ENCODE measurements around the gene KCNJ9. TPM values are rescaled to one million over a fixed set of nuclear protein-coding genes. Genes with fewer than 3 reads are reported as not detected.

Gene KCNJ9
- total RNA-seq, 1 experiment from 2014 or later, result 0.09 TPM

DNA sequence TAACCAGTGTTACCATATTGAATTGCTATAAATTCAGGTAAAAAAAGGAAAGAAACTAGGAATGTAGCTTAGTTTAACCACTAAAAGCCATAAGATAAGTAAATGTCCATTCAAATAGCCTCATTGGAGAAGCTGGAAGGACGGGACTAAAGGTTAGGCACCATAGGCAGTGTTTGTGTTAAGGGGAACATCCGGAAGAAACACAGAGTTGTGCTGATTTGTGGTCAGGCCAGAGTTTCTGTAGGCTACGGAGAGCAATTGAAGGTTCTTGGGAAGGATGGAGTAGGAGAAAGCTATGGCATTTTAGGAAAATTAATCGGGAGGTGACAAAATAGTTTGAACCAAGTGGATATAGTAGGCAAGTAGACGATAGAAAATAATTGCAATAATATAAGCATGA, 10.0 kb upstream of the KCNJ9 start:
- Mint-ChIP-seq H3K27ac (no peak overlapping the region), H3K36me3 (ENCODE audit: insufficient read depth in 1 of 3, low read depth in 3 of 3) (no peaks in the 10 kb centered on the region), H3K9me3 (no peaks in the 10 kb centered on the region), H3K4me1 (peaks cover 27 to 33% of the 10 kb centered on the region in 2 experiments), H3K27me3 (ENCODE audit: low read depth) (peaks cover 88% of the 10 kb centered on the region), H3K4me3 (no peak overlapping the region)
- Histone ChIP-seq H3K79me1 (ENCODE audit: insufficient read depth, low read depth, low read length, poor library complexity, severe bottlenecking) (no peaks in the 10 kb centered on the region), H2BK12ac (ENCODE audit: insufficient read length, low read depth, low read length) (no peak overlapping the region), H2BK5ac (ENCODE audit: insufficient read length, low read length) (no peak overlapping the region), H3K4me2 (ENCODE audit: insufficient read depth, insufficient read length, low read length) (no peak overlapping the region), H3K27me3 (ENCODE audit: insufficient read depth, low read length) (peaks cover 4% of the 10 kb centered on the region; the same call in 1 of the 2 replicates), H4K5ac (ENCODE audit: insufficient read length, low read depth, low read length) (no peak overlapping the region), H2BK120ac (ENCODE audit: low read depth, low read length, poor library complexity, severe bottlenecking) (no peak overlapping the region), H4K20me1 (ENCODE audit: control insufficient read depth, insufficient read depth, insufficient read length) (no peaks in the 10 kb centered on the region), H3K56ac (ENCODE audit: insufficient read length, low read depth, low read length) (no peak overlapping the region), H3K27ac (ENCODE audit: insufficient read length, low read depth, low read length) (no peak overlapping the region), H2BK20ac (ENCODE audit: low read depth, low read length, poor library complexity, severe bottlenecking) (no peak overlapping the region), H3K9ac (ENCODE audit: extremely low read depth, insufficient read length, low read length) (no peak overlapping the region), H3K23ac (ENCODE audit: insufficient read length, low read depth, low read length) (no peak overlapping the region), H2AFZ (ENCODE audit: low read length) (no peak overlapping the region), H3K14ac (ENCODE audit: insufficient read depth, low read length) (no peak overlapping the region), H3K18ac (ENCODE audit: insufficient read length, low read depth, low read length) (no peak overlapping the region), H3T11ph (ENCODE audit: low read length) (no peak overlapping the region), H3K9me3 (ENCODE audit: control insufficient read depth, low read depth, low read length) (no peaks in the 10 kb centered on the region), H2AK5ac (ENCODE audit: insufficient read length, low read length) (no peak overlapping the region), H3K23me2 (ENCODE audit: insufficient read length, low read depth, low read length, poor library complexity, severe bottlenecking) (peaks cover 5% of the 10 kb centered on the region), H4K8ac (replicated peaks; ENCODE audit: insufficient read length, low read depth, low read length) (no peak overlapping the region), H3K79me2 (ENCODE audit: insufficient read depth, low read length) (no peaks in the 10 kb centered on the region), H2BK15ac (ENCODE audit: low read depth, low read length) (no peak overlapping the region), H3K4me1 (ENCODE audit: insufficient read depth, low read length) (peaks cover 8% of the 10 kb centered on the region; the same call in 1 of the 2 replicates), H3K4ac (ENCODE audit: low read depth, low read length) (no peak overlapping the region), H4K91ac (ENCODE audit: insufficient read length, low read depth, low read length) (no peak overlapping the region)
- TF ChIP-seq, protein P1, sequence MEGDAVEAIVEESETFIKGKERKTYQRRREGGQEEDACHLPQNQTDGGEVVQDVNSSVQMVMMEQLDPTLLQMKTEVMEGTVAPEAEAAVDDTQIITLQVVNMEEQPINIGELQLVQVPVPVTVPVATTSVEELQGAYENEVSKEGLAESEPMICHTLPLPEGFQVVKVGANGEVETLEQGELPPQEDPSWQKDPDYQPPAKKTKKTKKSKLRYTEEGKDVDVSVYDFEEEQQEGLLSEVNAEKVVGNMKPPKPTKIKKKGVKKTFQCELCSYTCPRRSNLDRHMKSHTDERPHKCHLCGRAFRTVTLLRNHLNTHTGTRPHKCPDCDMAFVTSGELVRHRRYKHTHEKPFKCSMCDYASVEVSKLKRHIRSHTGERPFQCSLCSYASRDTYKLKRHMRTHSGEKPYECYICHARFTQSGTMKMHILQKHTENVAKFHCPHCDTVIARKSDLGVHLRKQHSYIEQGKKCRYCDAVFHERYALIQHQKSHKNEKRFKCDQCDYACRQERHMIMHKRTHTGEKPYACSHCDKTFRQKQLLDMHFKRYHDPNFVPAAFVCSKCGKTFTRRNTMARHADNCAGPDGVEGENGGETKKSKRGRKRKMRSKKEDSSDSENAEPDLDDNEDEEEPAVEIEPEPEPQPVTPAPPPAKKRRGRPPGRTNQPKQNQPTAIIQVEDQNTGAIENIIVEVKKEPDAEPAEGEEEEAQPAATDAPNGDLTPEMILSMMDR (conservative IDR thresholded peaks at IDR 0.05), result no peak
- no CpG with 5 or more reads among the region's 5 CpGs for WGBS (ENCODE audit: extremely low coverage, insufficient read length, low lambda C conversion rate)
- DNase-seq, result no peak
